GM23338 (cell line): Measurements from ENCODE around the gene CTSF. TPM values are rescaled to one million over a fixed set of nuclear protein-coding genes. Genes with fewer than 3 reads are reported as not detected.

Experiments used
- ATAC-seq: fragments of 200-7000 bp; cut with Tn5 transposase; 3 replicates; pipeline ENCODE4 v1.9.1; 2020
- DNase-seq: peaks from one replicate; pipeline ENCODE4 v3.0.0-alpha.2; 2015; ENCODE audit warnings: low spot score
- H2AFZ ChIP-seq: fragments of 200-600 bp; sonication (generic); 2 replicates; pipeline ENCODE4 v1.8.0; 2016; ENCODE audit warnings: antibody characterized with exemption, mild to moderate bottlenecking, moderate library complexity
- H3F3A ChIP-seq: fragments of 200-600 bp; sonication (generic); replicated peaks from 2 replicates; pipeline ENCODE4 v1.8.0; 2017; ENCODE audit warnings: antibody characterized with exemption, mixed run types, low read depth
- H3K27ac ChIP-seq: fragments of 200-600 bp; sonication (generic); 2 replicates; pipeline ENCODE4 v1.6.1; 2016; ENCODE audit warnings: low read depth
- H3K27me3 ChIP-seq: fragments of 200-600 bp; sonication (generic); 2 replicates; pipeline ENCODE4 v1.8.0; 2016; ENCODE audit warnings: mild to moderate bottlenecking, mixed run types, moderate library complexity; ENCODE audit not compliant: insufficient read depth
- H3K36me3 ChIP-seq: fragments of 200-600 bp; sonication (generic); 2 replicates; pipeline ENCODE4 v1.8.0; 2016; ENCODE audit warnings: mild to moderate bottlenecking; ENCODE audit not compliant: insufficient read depth
- H3K4me1 ChIP-seq: fragments of 200-600 bp; sonication (generic); 2 replicates; pipeline ENCODE4 v1.8.0; 2016; ENCODE audit warnings: mild to moderate bottlenecking, moderate library complexity; ENCODE audit not compliant: insufficient read depth
- H3K4me2 ChIP-seq: fragments of 200-600 bp; sonication (generic); 2 replicates; pipeline ENCODE4 v1.7.1; 2017; ENCODE audit warnings: mixed run types
- H3K4me3 ChIP-seq: fragments of 200-600 bp; sonication (generic); 2 replicates; pipeline ENCODE4 v1.6.1; 2016; ENCODE audit warnings: mixed run types
- H3K79me2 ChIP-seq: fragments of 200-600 bp; sonication (generic); replicated peaks from 2 replicates; pipeline ENCODE4 v1.8.0; 2017; ENCODE audit warnings: mild to moderate bottlenecking; ENCODE audit not compliant: insufficient read depth
- H3K9me2 ChIP-seq: fragments of 200-600 bp; sonication (generic); 2 replicates; pipeline ENCODE4 v1.8.0; 2017; ENCODE audit not compliant: insufficient read depth
- H4K20me1 ChIP-seq: fragments of 200-600 bp; sonication (generic); replicated peaks from 2 replicates; pipeline ENCODE4 v1.8.0; 2017; ENCODE audit warnings: mild to moderate bottlenecking; ENCODE audit not compliant: insufficient read depth
- H3K27ac Mint-ChIP-seq: 2 replicates; pipeline ENCODE4 v1.8.0; 2020; ENCODE audit warnings: inconsistent platforms, mild to moderate bottlenecking, moderate library complexity, mixed read lengths
- H3K27me3 Mint-ChIP-seq: 3 replicates; pipeline ENCODE4 v1.8.0; 2022; ENCODE audit warnings: low read depth, mild to moderate bottlenecking, moderate library complexity, mixed read lengths, inconsistent platforms; ENCODE audit not compliant: insufficient read depth, poor library complexity
- H3K36me3 Mint-ChIP-seq: 3 replicates; pipeline ENCODE4 v1.8.0; 2021; ENCODE audit warnings: low read depth, mild to moderate bottlenecking, inconsistent platforms, moderate library complexity, mixed read lengths
- H3K4me1 Mint-ChIP-seq: 3 replicates; pipeline ENCODE4 v1.8.0; 2020; ENCODE audit warnings: mild to moderate bottlenecking, inconsistent platforms, mixed read lengths
- H3K4me3 Mint-ChIP-seq: 3 replicates; pipeline ENCODE4 v1.8.0; 2021; ENCODE audit warnings: moderate library complexity, mild to moderate bottlenecking, inconsistent platforms, mixed read lengths
- H3K9me3 Mint-ChIP-seq: 3 replicates; pipeline ENCODE4 v1.8.0; 2020; ENCODE audit warnings: moderate library complexity, mild to moderate bottlenecking, inconsistent platforms, mixed read lengths
- CTCF ChIP-seq, 2 experiments: fragments of 200-600 bp in 1 of 2; sonication (generic) in 1 of 2; conservative IDR thresholded peaks; 2 replicates each; pipeline versions ENCODE4 v1.5.1 to v1.6.1; 2016 to 2017; ENCODE audit warnings: antibody characterized with exemption in 2 of 2, low read depth in 2 of 2, mild to moderate bottlenecking in 2 of 2, moderate library complexity in 1 of 2
- EZH2phosphoT487 ChIP-seq: fragments of 200-600 bp; sonication (generic); IDR thresholded peaks from one replicate; pipeline ENCODE4 v1.8.1; 2018; ENCODE audit warnings: antibody characterized with exemption; ENCODE audit not compliant: unreplicated experiment
- JUNB ChIP-seq: IDR thresholded peaks from one replicate; pipeline ENCODE4 v1.6.1; 2016; ENCODE audit warnings: antibody characterized with exemption; ENCODE audit not compliant: unreplicated experiment
- POLR2AphosphoS5 ChIP-seq: IDR thresholded peaks from 2 replicates; pipeline ENCODE4 v1.6.1; 2016; ENCODE audit warnings: antibody characterized with exemption, low read depth
- ZNF331 ChIP-seq: fragments of 250-450 bp; sonication (Bioruptor Pico); IDR thresholded peaks from 2 replicates; pipeline ENCODE4 v1.5.0; 2020; ENCODE audit warnings: low read depth, mild to moderate bottlenecking, moderate library complexity
- polyA plus RNA-seq: library from polyadenylated mRNA; unstranded; fragments of >200 nt; fragmentation: Nextera tagmentation; extraction: Ambion mirVana; gene quantifications from 2 replicates; pipeline ENCODE4 v1.2.1, GENCODE V29; 2016
- total RNA-seq: library from RNA; depleted of rRNA; stranded (reverse); fragments of >200 nt; shearing (Covaris generic); gene quantifications from 2 replicates; pipeline ENCODE4 v1.2.3, GENCODE V29; 2014
- TF ChIP-seq, protein P1 (sequence below): fragments of 250-450 bp; sonication (Bioruptor Pico); IDR thresholded peaks from 2 replicates; pipeline ENCODE4 v1.5.0; 2020; ENCODE audit warnings: mild to moderate bottlenecking, moderate library complexity
- TF ChIP-seq, protein P2 (sequence below): IDR thresholded peaks from one replicate; pipeline ENCODE4 v1.6.1; 2018; ENCODE audit warnings: antibody characterized with exemption; ENCODE audit not compliant: unreplicated experiment

The CTSF gene
- total and polyA plus RNA-seq, 2 experiments from 2014 or later, result 20.4 to 51.1 TPM

GRCh38 chr11:66549696-66550095 is 18.7 kb downstream of the CTSF start:
- H2AFZ ChIP-seq, result no peak overlapping the region
- H3K9me3 Mint-ChIP-seq, result no peaks in the 10 kb centered on the region
- no peak overlapping the region for H3K4me3 ChIP-seq
- ATAC-seq (no peak), DNase-seq (no peak)
- no peak for TF ChIP-seq EZH2phosphoT487
- no peak for TF ChIP-seq JUNB
- TF ChIP-seq, protein P1, sequence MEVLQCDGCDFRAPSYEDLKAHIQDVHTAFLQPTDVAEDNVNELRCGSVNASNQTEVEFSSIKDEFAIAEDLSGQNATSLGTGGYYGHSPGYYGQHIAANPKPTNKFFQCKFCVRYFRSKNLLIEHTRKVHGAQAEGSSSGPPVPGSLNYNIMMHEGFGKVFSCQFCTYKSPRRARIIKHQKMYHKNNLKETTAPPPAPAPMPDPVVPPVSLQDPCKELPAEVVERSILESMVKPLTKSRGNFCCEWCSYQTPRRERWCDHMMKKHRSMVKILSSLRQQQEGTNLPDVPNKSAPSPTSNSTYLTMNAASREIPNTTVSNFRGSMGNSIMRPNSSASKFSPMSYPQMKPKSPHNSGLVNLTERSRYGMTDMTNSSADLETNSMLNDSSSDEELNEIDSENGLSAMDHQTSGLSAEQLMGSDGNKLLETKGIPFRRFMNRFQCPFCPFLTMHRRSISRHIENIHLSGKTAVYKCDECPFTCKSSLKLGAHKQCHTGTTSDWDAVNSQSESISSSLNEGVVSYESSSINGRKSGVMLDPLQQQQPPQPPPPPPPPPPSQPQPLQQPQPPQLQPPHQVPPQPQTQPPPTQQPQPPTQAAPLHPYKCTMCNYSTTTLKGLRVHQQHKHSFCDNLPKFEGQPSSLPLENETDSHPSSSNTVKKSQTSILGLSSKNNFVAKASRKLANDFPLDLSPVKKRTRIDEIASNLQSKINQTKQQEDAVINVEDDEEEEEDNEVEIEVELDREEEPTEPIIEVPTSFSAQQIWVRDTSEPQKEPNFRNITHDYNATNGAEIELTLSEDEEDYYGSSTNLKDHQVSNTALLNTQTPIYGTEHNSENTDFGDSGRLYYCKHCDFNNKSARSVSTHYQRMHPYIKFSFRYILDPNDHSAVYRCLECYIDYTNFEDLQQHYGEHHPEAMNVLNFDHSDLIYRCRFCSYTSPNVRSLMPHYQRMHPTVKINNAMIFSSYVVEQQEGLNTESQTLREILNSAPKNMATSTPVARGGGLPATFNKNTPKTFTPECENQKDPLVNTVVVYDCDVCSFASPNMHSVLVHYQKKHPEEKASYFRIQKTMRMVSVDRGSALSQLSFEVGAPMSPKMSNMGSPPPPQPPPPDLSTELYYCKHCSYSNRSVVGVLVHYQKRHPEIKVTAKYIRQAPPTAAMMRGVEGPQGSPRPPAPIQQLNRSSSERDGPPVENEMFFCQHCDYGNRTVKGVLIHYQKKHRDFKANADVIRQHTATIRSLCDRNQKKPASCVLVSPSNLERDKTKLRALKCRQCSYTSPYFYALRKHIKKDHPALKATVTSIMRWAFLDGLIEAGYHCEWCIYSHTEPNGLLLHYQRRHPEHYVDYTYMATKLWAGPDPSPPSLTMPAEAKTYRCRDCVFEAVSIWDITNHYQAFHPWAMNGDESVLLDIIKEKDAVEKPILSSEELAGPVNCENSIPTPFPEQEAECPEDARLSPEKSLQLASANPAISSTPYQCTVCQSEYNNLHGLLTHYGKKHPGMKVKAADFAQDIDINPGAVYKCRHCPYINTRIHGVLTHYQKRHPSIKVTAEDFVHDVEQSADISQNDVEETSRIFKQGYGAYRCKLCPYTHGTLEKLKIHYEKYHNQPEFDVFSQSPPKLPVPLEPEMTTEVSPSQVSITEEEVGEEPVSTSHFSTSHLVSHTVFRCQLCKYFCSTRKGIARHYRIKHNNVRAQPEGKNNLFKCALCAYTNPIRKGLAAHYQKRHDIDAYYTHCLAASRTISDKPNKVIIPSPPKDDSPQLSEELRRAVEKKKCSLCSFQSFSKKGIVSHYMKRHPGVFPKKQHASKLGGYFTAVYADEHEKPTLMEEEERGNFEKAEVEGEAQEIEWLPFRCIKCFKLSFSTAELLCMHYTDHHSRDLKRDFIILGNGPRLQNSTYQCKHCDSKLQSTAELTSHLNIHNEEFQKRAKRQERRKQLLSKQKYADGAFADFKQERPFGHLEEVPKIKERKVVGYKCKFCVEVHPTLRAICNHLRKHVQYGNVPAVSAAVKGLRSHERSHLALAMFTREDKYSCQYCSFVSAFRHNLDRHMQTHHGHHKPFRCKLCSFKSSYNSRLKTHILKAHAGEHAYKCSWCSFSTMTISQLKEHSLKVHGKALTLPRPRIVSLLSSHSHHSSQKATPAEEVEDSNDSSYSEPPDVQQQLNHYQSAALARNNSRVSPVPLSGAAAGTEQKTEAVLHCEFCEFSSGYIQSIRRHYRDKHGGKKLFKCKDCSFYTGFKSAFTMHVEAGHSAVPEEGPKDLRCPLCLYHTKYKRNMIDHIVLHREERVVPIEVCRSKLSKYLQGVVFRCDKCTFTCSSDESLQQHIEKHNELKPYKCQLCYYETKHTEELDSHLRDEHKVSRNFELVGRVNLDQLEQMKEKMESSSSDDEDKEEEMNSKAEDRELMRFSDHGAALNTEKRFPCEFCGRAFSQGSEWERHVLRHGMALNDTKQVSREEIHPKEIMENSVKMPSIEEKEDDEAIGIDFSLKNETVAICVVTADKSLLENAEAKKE (CRISPR knock-in tag), result no peak
- TF ChIP-seq, protein P2, sequence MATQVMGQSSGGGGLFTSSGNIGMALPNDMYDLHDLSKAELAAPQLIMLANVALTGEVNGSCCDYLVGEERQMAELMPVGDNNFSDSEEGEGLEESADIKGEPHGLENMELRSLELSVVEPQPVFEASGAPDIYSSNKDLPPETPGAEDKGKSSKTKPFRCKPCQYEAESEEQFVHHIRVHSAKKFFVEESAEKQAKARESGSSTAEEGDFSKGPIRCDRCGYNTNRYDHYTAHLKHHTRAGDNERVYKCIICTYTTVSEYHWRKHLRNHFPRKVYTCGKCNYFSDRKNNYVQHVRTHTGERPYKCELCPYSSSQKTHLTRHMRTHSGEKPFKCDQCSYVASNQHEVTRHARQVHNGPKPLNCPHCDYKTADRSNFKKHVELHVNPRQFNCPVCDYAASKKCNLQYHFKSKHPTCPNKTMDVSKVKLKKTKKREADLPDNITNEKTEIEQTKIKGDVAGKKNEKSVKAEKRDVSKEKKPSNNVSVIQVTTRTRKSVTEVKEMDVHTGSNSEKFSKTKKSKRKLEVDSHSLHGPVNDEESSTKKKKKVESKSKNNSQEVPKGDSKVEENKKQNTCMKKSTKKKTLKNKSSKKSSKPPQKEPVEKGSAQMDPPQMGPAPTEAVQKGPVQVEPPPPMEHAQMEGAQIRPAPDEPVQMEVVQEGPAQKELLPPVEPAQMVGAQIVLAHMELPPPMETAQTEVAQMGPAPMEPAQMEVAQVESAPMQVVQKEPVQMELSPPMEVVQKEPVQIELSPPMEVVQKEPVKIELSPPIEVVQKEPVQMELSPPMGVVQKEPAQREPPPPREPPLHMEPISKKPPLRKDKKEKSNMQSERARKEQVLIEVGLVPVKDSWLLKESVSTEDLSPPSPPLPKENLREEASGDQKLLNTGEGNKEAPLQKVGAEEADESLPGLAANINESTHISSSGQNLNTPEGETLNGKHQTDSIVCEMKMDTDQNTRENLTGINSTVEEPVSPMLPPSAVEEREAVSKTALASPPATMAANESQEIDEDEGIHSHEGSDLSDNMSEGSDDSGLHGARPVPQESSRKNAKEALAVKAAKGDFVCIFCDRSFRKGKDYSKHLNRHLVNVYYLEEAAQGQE, result no peak
- no peak for TF ChIP-seq CTCF (conservative IDR thresholded peaks at IDR 0.05; ENCODE audit: low read depth in 2 of 2)
- no peak for TF ChIP-seq POLR2AphosphoS5
- no peak for TF ChIP-seq ZNF331
- peaks cover 7% of the 10 kb centered on the region for H4K20me1 ChIP-seq
- 0 out of 2 replicates have a peak, but pooled peaks cover 3% of the 10 kb centered on the region for H3F3A ChIP-seq
- peaks cover 4% of the 10 kb centered on the region; the same call in 1 of the 3 replicates for H3K36me3 Mint-ChIP-seq
- peaks cover 11% of the 10 kb centered on the region for H3K27me3 Mint-ChIP-seq
- H3K27me3 ChIP-seq, result no peaks in the 10 kb centered on the region
- no peak overlapping the region for H3K27ac ChIP-seq
- 0 out of 2 replicates have a peak, but pooled peaks cover 4% of the 10 kb centered on the region for H3K79me2 ChIP-seq
- no peak overlapping the region for H3K4me3 Mint-ChIP-seq
- H3K4me2 ChIP-seq, result no peak overlapping the region
- peaks cover 26% of the 10 kb centered on the region for H3K4me1 Mint-ChIP-seq
- H3K27ac Mint-ChIP-seq, result no peak overlapping the region
- H3K36me3 ChIP-seq, result no peaks in the 10 kb centered on the region
- H3K9me2 ChIP-seq, result no peaks in the 10 kb centered on the region
- peaks cover 29% of the 10 kb centered on the region for H3K4me1 ChIP-seq
